ENCODE measurements around the gene TMEM238. TPM values are rescaled to one million over a fixed set of nuclear protein-coding genes. Genes with fewer than 3 reads are reported as not detected.
A peak's percentile ranks its signal among the peaks of the same experiment; 100 is the strongest.

The TMEM238 gene
- polyA plus RNA-seq, 1 of the 3 experiments (the other 2 are of a cell fraction): 0.12 TPM

DNA sequence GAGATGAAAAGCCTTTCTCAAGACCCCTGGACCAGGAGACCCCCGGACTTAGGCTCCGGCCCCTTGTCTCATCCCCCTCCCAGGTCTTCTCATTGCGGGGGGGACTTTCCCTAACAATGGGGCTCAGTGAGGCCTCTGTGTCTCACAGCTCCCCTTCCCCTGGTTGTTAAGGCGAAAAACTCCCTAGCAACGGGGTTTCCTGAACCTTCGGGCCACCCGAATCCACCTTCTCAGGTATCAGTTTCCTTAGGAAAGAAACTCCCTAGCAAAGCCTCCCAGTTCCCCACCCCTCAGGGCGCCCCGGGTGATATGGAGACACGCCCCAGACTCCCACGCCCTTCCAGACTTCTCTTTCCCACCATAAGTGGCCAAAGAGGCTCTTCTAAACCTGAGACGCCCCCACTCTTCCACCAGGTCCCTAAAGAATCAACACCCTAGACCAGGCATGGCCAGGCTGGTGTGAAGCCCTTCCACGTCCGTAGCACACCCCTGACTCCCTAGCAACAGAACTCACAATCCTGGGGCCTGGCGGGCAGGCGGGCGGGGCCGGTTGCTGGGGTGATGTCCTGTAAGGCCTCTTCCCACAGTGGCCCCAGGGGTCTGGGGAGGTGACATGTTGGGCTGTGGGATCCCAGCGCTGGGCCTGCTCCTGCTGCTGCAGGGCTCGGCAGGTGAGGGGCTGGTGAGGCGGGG, 7.7 kb downstream of the TMEM238 start, which contains the start of gene TMEM190:
TSS of gene TMEM190 (plus strand) at position 586 of the 693 bp plus-strand sequence. CDS start at position 614, 28 bp downstream.
- H3K9me2 ChIP-seq: no peaks in the 10 kb centered on the region

DNA sequence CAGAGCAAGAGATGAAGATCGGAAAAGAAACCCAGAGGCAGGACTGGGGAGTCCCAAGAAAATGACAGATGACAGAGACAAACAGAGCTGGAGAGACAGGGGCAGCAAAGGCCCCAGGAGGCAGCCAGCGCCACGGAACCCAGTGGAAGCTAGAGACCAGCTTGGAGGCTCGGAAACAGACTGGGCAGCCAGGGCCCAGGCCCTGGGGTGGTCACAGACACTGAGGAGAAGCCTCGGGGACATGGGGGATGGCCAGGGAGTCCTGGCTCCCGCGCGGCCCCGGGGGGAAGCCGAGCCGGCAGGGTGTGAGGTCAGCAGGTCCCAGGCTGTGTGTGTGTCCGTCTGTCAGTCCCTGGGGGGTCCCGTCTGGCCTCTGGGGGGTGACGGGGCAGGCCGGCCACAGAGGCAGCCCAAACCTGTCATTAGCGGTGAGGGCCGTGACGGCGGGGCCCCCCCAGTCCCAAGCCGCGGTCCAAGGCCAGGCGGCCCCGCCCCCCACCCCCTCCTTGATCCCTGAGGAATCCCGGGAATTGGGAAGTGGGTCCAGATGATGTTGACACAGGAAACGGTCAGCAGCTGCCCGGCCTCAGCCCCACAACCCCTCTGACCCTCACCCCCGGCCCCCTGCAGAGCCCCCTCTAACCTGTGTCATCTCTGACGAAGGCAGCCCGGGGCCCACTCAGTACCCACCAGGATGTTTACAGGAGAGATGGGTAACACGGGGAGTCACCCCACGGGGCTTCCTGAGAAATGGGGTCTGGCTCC, 9.9 kb downstream of the TMEM238 start:
- H3K27ac ChIP-seq (ENCODE audit: low read depth in 2 of 2, low read length in 1 of 2): peak overlapping the region in 1 of 2 experiments; percentile 46; a peak in 2 of 4 replicates
- peak; percentile 62 for DNase-seq
- H4K20me1 ChIP-seq (ENCODE audit: insufficient read depth): no peaks in the 10 kb centered on the region
- 27% methylated on average over 11 of the region's 31 CpGs for WGBS (ENCODE audit: low lambda C conversion rate)
- peak overlapping the region; percentile 11; the same call in 1 of the 2 replicates for H3K9ac ChIP-seq
- H3K9me2 ChIP-seq: no peaks in the 10 kb centered on the region
- ChIA-PET CTCF (interaction anchor here (0.7 to 3.1 kb wide), 2 partner anchors 10 to 72 kb away, joined by 3 to 12 read pairs; partner anchors contain the start of gene TMEM238), POLR2A (no interaction called here)
- peak overlapping the region; percentile 72; the same call in 1 of the 2 replicates for H2AFZ ChIP-seq (ENCODE audit: low read depth)
- H3K79me2 ChIP-seq (ENCODE audit: insufficient read depth): peaks cover 7% of the 10 kb centered on the region
- no peaks in the 10 kb centered on the region for H3K36me3 ChIP-seq (replicated peaks in 1 of 2; ENCODE audit: control insufficient read depth in 1 of 2, insufficient read depth in 2 of 2, low read length in 1 of 2)
- TF ChIP-seq FOXM1 (IDR thresholded peaks at IDR 0.05; ENCODE audit: low read depth): no peak
- TF ChIP-seq, protein P1, sequence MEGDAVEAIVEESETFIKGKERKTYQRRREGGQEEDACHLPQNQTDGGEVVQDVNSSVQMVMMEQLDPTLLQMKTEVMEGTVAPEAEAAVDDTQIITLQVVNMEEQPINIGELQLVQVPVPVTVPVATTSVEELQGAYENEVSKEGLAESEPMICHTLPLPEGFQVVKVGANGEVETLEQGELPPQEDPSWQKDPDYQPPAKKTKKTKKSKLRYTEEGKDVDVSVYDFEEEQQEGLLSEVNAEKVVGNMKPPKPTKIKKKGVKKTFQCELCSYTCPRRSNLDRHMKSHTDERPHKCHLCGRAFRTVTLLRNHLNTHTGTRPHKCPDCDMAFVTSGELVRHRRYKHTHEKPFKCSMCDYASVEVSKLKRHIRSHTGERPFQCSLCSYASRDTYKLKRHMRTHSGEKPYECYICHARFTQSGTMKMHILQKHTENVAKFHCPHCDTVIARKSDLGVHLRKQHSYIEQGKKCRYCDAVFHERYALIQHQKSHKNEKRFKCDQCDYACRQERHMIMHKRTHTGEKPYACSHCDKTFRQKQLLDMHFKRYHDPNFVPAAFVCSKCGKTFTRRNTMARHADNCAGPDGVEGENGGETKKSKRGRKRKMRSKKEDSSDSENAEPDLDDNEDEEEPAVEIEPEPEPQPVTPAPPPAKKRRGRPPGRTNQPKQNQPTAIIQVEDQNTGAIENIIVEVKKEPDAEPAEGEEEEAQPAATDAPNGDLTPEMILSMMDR (IDR thresholded peaks at IDR 0.05): no peak
- TF ChIP-seq ELF1 (IDR thresholded peaks at IDR 0.05): no peak
- no peak for TF ChIP-seq GATA2 (CRISPR knock-in tag; IDR thresholded peaks at IDR 0.05)
- H3K4me2 ChIP-seq: peak overlapping the region; percentile 50
- no peak overlapping the region for H3K4me3 ChIP-seq (ENCODE audit: low read depth in 2 of 2, low read length in 1 of 2)
- no peaks in the 10 kb centered on the region for H3K27me3 ChIP-seq (ENCODE audit: insufficient read depth)
- peaks cover 25 to 28% of the 10 kb centered on the region in 2 experiments; a peak in 3 of 4 replicates for H3K4me1 ChIP-seq (ENCODE audit: control insufficient read depth in 1 of 2, insufficient read depth in 2 of 2, low read depth in 1 of 2, low read length in 1 of 2)
- no peaks in the 10 kb centered on the region for H3K9me3 ChIP-seq
- H3F3A ChIP-seq (replicated peaks; ENCODE audit: insufficient read depth): peaks cover 20% of the 10 kb centered on the region

More for the DNA sequence above, 7.7 kb downstream of the TMEM238 start, which contains the start of gene TMEM190:
- no peaks in the 10 kb centered on the region for H3K79me2 ChIP-seq (ENCODE audit: insufficient read depth)
- no peaks in the 10 kb centered on the region for H4K20me1 ChIP-seq (ENCODE audit: insufficient read depth)
- DNase-seq: peak; percentile 32
- H3K36me3 ChIP-seq (replicated peaks in 1 of 2; ENCODE audit: control insufficient read depth in 1 of 2, insufficient read depth in 2 of 2, low read length in 1 of 2): no peaks in the 10 kb centered on the region
- no peak within 1 kb of the TSS for H2AFZ ChIP-seq (ENCODE audit: low read depth)
- H3K27me3 ChIP-seq (ENCODE audit: insufficient read depth): no peaks in the 10 kb centered on the region
- no peak for TF ChIP-seq SIN3A (IDR thresholded peaks at IDR 0.05; ENCODE audit: borderline replicate concordance, low read depth, low read length)
- no peak for TF ChIP-seq JUND (IDR thresholded peaks at IDR 0.05)
- no peak for TF ChIP-seq SMC3 (IDR thresholded peaks at IDR 0.05; ENCODE audit: low read depth, low read length)
- TF ChIP-seq RCOR1 (IDR thresholded peaks at IDR 0.05; ENCODE audit: low read length): no peak
- TF ChIP-seq NRF1 (IDR thresholded peaks at IDR 0.05; ENCODE audit: low read depth, low read length): no peak
- H3K9ac ChIP-seq: no peak within 1 kb of the TSS
- no peak within 1 kb of the TSS for H3K27ac ChIP-seq (ENCODE audit: low read depth in 2 of 2, low read length in 1 of 2)
- ChIA-PET POLR2A (interaction anchor here (1.2 kb wide), 1 partner anchor 37 kb away, joined by 3 read pairs; the partner anchor contains the start of gene KMT5C), CTCF (interaction anchor here (1.1 kb wide), 1 partner anchor 74 kb away, joined by 7 read pairs; no protein-coding TSS in a partner anchor)
- H3K4me1 ChIP-seq (ENCODE audit: control insufficient read depth in 1 of 2, insufficient read depth in 2 of 2, low read depth in 1 of 2, low read length in 1 of 2): peaks cover 19 to 22% of the 10 kb centered on the region in 2 experiments; a peak in 3 of 4 replicates
- H3K4me2 ChIP-seq: no peak within 1 kb of the TSS
- no peaks in the 10 kb centered on the region for H3K9me3 ChIP-seq
- 83% methylated on average over 20 of the region's 21 CpGs for WGBS (ENCODE audit: low lambda C conversion rate)
- no peak within 1 kb of the TSS for H3K4me3 ChIP-seq (ENCODE audit: low read depth in 2 of 2, low read length in 1 of 2)
- H3F3A ChIP-seq (replicated peaks; ENCODE audit: insufficient read depth): peaks cover 11% of the 10 kb centered on the region
